ENCODE results near the gene LPO.

- peak; percentile 42 for TF ChIP-seq CTCF (IDR thresholded peaks at IDR 0.05; ENCODE audit: poor library complexity)
- TF ChIP-seq EZH2 (IDR thresholded peaks at IDR 0.05; ENCODE audit: borderline replicate concordance) = no peak
These were observed 19.2 kb upstream of the LPO start, which contains the start of gene MKS1 for GRCh38 chr17:58219007-58219788.

Measured in hepatocyte (in vitro differentiated cells).